CD4-positive, alpha-beta T cell (primary cell): ENCODE measurements around the gene SEPTIN10. TPM values are rescaled to one million over a fixed set of nuclear protein-coding genes. Genes with fewer than 3 reads are reported as not detected.

Source experiments
- ATAC-seq: fragments of 200-7000 bp; cut with Tn5 transposase; one replicate; pipeline ENCODE4 v1.10.0; 2022; ENCODE audit warnings: mild to moderate bottlenecking; ENCODE audit not compliant: poor library complexity
- CTCF ChIA-PET: fragments of 350-600 bp; sonication (Branson Sonifier 250); formaldehyde crosslinking; loops from one replicate; lab custom pipeline; 2021; ENCODE audit warnings: antibody characterized with exemption, inconsistent platforms; lab: Charles Lee
- POLR2A ChIA-PET: fragments of 350-600 bp; sonication (Branson Sonifier 250); formaldehyde crosslinking; loops from one replicate; lab custom pipeline; 2021; ENCODE audit warnings: antibody characterized with exemption, inconsistent platforms; lab: Charles Lee
- DNase-seq, 14 experiments: peaks; one replicate each; pipeline ENCODE4 v3.0.0-alpha.2; 2013 to 2020; ENCODE audit warnings: mixed read lengths in 2 of 14
- H3K27ac ChIP-seq, 2 donors: one replicate each; pipeline versions ENCODE4 v1.5.1 to v1.7.0; 2013; ENCODE audit warnings: low read length in 2 of 2, low read depth in 1 of 2, mild to moderate bottlenecking in 1 of 2
- H3K27me3 ChIP-seq, 2 experiments: 1 replicate in 1 of 2; 2 replicates in 1 of 2; pipeline versions ENCODE4 v1.6.1 to v1.7.0; 2013; ENCODE audit warnings: low read length in 2 of 2, control low read depth in 1 of 2, mild to moderate bottlenecking in 1 of 2, moderate library complexity in 1 of 2; ENCODE audit not compliant: insufficient read depth in 2 of 2, control insufficient read depth in 1 of 2
- H3K36me3 ChIP-seq: one replicate; pipeline ENCODE4 v1.6.1; 2013; ENCODE audit warnings: low read length, control low read depth; ENCODE audit not compliant: insufficient read depth
- H3K4me1 ChIP-seq: one replicate; pipeline ENCODE4 v1.6.1; 2013; ENCODE audit warnings: low read length, control low read depth; ENCODE audit not compliant: insufficient read depth
- H3K4me3 ChIP-seq: one replicate; pipeline ENCODE4 v1.5.1; 2013; ENCODE audit warnings: mild to moderate bottlenecking, low read length, moderate library complexity
- H3K9me3 ChIP-seq, 2 experiments: 1 replicate in 1 of 2; 2 replicates in 1 of 2; pipeline versions ENCODE4 v1.6.1 to v1.7.0; 2013; ENCODE audit warnings: low read length in 2 of 2, mild to moderate bottlenecking in 2 of 2, control low read depth in 1 of 2, moderate library complexity in 1 of 2; ENCODE audit not compliant: control insufficient read depth in 1 of 2, insufficient read depth in 1 of 2
- H3K27ac Mint-ChIP-seq: one replicate; pipeline ENCODE4 v1.8.0; 2020; ENCODE audit warnings: mixed read lengths
- H3K27me3 Mint-ChIP-seq: one replicate; pipeline ENCODE4 v1.8.0; 2021; ENCODE audit warnings: mixed read lengths
- H3K36me3 Mint-ChIP-seq: one replicate; pipeline ENCODE4 v1.8.0; 2021; ENCODE audit warnings: low read depth, mixed read lengths
- H3K4me1 Mint-ChIP-seq: one replicate; pipeline ENCODE4 v1.8.0; 2021; ENCODE audit warnings: low read depth, mixed read lengths
- H3K4me3 Mint-ChIP-seq: one replicate; pipeline ENCODE4 v1.8.0; 2020; ENCODE audit warnings: mild to moderate bottlenecking, mixed read lengths
- H3K9me3 Mint-ChIP-seq: one replicate; pipeline ENCODE4 v1.8.0; 2020; ENCODE audit warnings: mixed read lengths
- intact Hi-C, 2 experiments: fragments of 100-400 bp; cut with DNase I in 1 of 2; cut with micrococcal nuclease in 1 of 2; formaldehyde crosslinking; loops; one replicate each; pipeline versions ENCODE4 v1.15.1 to v1.9.0; 2023 to 2025; cut with DNase I, micrococcal nuclease
- total RNA-seq, 174 experiments: library from RNA in 2 of 174; stranded (reverse) in 2 of 174; gene quantifications; one replicate each; pipeline ENCODE4 v1.2.3 and lab custom pipeline; 2021 to 2026
- TF ChIP-seq, protein P1 (sequence below): fragments of 200-600 bp; IDR thresholded peaks from one replicate; pipeline ENCODE4 v1.8.0; 2022; ENCODE audit warnings: antibody characterized with exemption, mild to moderate bottlenecking

The SEPTIN10 gene
- total RNA-seq, 2 experiments from 2014 or later, result 2.0 to 2.6 TPM

DNA sequence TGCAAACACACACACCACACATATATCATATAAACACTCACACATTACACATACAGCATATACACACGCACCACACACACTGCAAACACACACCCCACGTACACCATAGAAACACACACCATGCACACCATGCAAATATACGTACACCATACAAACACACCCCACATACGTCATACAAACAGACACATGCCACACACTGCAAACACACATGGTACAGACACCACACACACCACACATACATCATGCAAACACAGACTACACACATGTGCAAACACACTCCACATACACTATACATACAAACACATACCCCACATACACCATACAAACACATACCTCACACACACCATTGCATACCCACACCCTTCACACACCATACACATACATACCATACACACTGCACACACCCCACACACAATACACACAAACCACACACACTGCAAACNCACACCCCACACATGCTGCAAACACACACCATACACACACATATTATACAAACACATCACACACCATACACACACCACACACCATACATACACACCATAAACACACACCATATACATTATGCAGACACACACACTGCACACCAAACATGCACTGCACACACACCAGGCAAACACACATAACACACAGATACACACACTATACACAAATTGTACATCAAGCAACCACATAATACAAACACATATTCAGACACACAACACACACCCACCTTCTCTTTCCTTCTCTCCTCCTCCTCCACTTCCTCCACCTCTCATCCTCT lies 120.4 kb downstream of the SEPTIN10 start:
- CTCF ChIA-PET, result no interaction called here
- ATAC-seq (no peak), DNase-seq (no peak)
- H3K36me3 ChIP-seq, result no peaks in the 10 kb centered on the region
- H3K4me3 ChIP-seq, result no peak overlapping the region
- TF ChIP-seq, protein P1, sequence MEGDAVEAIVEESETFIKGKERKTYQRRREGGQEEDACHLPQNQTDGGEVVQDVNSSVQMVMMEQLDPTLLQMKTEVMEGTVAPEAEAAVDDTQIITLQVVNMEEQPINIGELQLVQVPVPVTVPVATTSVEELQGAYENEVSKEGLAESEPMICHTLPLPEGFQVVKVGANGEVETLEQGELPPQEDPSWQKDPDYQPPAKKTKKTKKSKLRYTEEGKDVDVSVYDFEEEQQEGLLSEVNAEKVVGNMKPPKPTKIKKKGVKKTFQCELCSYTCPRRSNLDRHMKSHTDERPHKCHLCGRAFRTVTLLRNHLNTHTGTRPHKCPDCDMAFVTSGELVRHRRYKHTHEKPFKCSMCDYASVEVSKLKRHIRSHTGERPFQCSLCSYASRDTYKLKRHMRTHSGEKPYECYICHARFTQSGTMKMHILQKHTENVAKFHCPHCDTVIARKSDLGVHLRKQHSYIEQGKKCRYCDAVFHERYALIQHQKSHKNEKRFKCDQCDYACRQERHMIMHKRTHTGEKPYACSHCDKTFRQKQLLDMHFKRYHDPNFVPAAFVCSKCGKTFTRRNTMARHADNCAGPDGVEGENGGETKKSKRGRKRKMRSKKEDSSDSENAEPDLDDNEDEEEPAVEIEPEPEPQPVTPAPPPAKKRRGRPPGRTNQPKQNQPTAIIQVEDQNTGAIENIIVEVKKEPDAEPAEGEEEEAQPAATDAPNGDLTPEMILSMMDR, result no peak
- Mint-ChIP-seq H3K4me3 (no peak overlapping the region), H3K27me3 (no peaks in the 10 kb centered on the region), H3K27ac (no peak overlapping the region), H3K36me3 (no peaks in the 10 kb centered on the region), H3K4me1 (no peaks in the 10 kb centered on the region), H3K9me3 (no peaks in the 10 kb centered on the region)
- no peaks in the 10 kb centered on the region for H3K4me1 ChIP-seq
- POLR2A ChIA-PET, result no interaction called here
- intact Hi-C loops, result no loop called here
- no peaks in the 10 kb centered on the region for H3K27me3 ChIP-seq
- no peaks in the 10 kb centered on the region for H3K9me3 ChIP-seq
- H3K27ac ChIP-seq, result no peak overlapping the region

Other genes with a start within 250 kb of the SEPTIN10 start
- gene SOWAHC, start 398 bp upstream of the SEPTIN10 start, total RNA-seq, result 1 to 10 TPM; 1.3 to 1.6 TPM
- gene RGPD5, start 180.3 kb upstream of the SEPTIN10 start, total RNA-seq, result 100 to 1,000 TPM; 283 to 291 TPM